Neural crest cell (in vitro differentiated cells): ENCODE measurements around the gene DOCK4. TPM values are rescaled to one million over a fixed set of nuclear protein-coding genes. Genes with fewer than 3 reads are reported as not detected.

ENCODE experiments used
- DNase-seq: peaks from one replicate; pipeline ENCODE4 v3.0.0; 2021; ENCODE audit warnings: low read depth, mixed read lengths, low spot score
- H3K27ac Mint-ChIP-seq: one replicate; pipeline ENCODE4 v1.8.0; 2021; ENCODE audit warnings: mild to moderate bottlenecking, mixed read lengths; ENCODE audit not compliant: unreplicated experiment
- H3K27me3 Mint-ChIP-seq: 2 replicates; pipeline ENCODE4 v1.8.0; 2021; ENCODE audit warnings: low read depth, mild to moderate bottlenecking, mixed read lengths
- H3K36me3 Mint-ChIP-seq: 2 replicates; pipeline ENCODE4 v1.8.0; 2021; ENCODE audit warnings: low read depth, mild to moderate bottlenecking, mixed read lengths
- H3K4me1 Mint-ChIP-seq: 2 replicates; pipeline ENCODE4 v1.8.0; 2021; ENCODE audit warnings: mixed read lengths
- H3K4me3 Mint-ChIP-seq: one replicate; pipeline ENCODE4 v1.8.0; 2021; ENCODE audit warnings: mild to moderate bottlenecking, mixed read lengths
- H3K9me3 Mint-ChIP-seq: 2 replicates; pipeline ENCODE4 v1.8.0; 2021; ENCODE audit warnings: mixed read lengths
- total RNA-seq: library from RNA; stranded (reverse); gene quantifications from 2 replicates; pipeline ENCODE4 v1.2.1, GENCODE V29; 2021
- TF ChIP-seq, protein P1 (sequence below): fragments of 200-600 bp; sonication (generic); conservative IDR thresholded peaks from 2 replicates; pipeline ENCODE4 v1.5.0; 2021; ENCODE audit warnings: antibody characterized with exemption, mild to moderate bottlenecking

The DOCK4 gene
- total RNA-seq, 1 donor from 2014 or later = 15.3 TPM

DNA sequence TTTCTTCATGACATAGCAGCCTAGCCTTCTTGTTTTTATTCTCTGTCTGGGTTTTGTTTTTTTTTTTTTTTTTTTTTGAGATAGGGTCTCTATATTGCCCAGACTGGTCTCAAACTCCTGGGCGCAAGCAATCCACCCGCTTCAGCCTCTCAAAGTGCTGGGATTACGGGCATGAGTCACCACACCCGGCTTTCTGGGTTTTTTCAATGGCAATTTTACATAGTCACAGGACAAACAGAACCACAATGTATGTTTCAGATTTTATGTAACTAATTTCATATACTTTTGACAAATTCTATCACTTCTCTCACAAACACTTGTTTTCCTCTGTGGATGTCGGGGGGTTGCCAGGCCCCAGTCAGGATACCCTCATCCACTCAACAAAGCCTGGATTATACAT, 16.5 kb downstream of the DOCK4 start:
- Mint-ChIP-seq H3K27me3 (no peaks in the 10 kb centered on the region), H3K36me3 (no peaks in the 10 kb centered on the region), H3K9me3 (no peaks in the 10 kb centered on the region), H3K4me1 (peaks cover 15% of the 10 kb centered on the region), H3K4me3 (no peak overlapping the region), H3K27ac (peak overlapping the region; percentile 69)
- TF ChIP-seq, protein P1, sequence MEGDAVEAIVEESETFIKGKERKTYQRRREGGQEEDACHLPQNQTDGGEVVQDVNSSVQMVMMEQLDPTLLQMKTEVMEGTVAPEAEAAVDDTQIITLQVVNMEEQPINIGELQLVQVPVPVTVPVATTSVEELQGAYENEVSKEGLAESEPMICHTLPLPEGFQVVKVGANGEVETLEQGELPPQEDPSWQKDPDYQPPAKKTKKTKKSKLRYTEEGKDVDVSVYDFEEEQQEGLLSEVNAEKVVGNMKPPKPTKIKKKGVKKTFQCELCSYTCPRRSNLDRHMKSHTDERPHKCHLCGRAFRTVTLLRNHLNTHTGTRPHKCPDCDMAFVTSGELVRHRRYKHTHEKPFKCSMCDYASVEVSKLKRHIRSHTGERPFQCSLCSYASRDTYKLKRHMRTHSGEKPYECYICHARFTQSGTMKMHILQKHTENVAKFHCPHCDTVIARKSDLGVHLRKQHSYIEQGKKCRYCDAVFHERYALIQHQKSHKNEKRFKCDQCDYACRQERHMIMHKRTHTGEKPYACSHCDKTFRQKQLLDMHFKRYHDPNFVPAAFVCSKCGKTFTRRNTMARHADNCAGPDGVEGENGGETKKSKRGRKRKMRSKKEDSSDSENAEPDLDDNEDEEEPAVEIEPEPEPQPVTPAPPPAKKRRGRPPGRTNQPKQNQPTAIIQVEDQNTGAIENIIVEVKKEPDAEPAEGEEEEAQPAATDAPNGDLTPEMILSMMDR = no peak
- DNase-seq = no peak

DNA sequence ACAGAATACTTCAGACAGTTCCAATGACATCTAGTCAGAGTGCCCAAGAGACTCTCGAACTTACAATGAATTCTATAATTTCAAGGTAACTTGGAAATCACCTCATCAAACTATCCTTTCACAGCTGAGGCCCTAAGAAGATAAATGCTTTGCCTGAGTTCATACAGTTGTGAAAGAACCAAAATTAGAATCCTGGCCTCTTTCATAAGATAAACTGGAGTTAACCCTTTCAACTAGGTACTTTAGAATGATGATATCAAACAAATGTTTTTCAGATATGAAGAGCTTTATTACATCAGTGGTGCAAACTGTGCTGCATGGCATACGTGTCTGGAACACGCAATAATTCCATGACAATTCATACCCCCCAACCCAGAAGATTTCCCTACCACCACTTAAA, 17.9 kb downstream of the DOCK4 start:
- Mint-ChIP-seq H3K9me3 (no peaks in the 10 kb centered on the region), H3K27me3 (no peaks in the 10 kb centered on the region), H3K27ac (no peak overlapping the region), H3K4me1 (peaks cover 27% of the 10 kb centered on the region), H3K4me3 (no peak overlapping the region), H3K36me3 (no peaks in the 10 kb centered on the region)
- TF ChIP-seq, protein P1 = no peak
- no peak for DNase-seq

DNA sequence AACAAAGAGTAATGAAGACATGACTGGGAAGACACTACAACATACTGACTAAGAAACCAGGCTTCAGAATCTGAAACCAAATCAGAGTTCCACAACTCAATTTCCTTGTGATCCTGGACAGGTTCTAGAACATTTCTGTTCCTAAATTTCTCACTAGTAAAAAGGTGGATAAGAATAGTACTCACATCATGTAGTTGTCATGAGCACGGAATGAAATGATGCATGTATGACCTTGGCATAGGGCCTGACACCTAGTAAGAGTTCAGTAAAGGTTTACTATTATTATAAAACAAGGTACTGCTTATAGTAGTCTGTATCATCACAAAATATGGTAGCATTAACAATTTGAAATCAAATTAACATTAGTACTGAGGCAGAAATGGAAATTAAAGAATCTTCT, 19.9 kb downstream of the DOCK4 start:
- no peak overlapping the region for H3K27ac Mint-ChIP-seq
- peaks cover 42% of the 10 kb centered on the region for H3K4me1 Mint-ChIP-seq
- no peaks in the 10 kb centered on the region for H3K27me3 Mint-ChIP-seq
- TF ChIP-seq, protein P1 = no peak
- DNase-seq = no peak
- no peaks in the 10 kb centered on the region for H3K9me3 Mint-ChIP-seq
- no peak overlapping the region for H3K4me3 Mint-ChIP-seq
- H3K36me3 Mint-ChIP-seq = no peaks in the 10 kb centered on the region

DNA sequence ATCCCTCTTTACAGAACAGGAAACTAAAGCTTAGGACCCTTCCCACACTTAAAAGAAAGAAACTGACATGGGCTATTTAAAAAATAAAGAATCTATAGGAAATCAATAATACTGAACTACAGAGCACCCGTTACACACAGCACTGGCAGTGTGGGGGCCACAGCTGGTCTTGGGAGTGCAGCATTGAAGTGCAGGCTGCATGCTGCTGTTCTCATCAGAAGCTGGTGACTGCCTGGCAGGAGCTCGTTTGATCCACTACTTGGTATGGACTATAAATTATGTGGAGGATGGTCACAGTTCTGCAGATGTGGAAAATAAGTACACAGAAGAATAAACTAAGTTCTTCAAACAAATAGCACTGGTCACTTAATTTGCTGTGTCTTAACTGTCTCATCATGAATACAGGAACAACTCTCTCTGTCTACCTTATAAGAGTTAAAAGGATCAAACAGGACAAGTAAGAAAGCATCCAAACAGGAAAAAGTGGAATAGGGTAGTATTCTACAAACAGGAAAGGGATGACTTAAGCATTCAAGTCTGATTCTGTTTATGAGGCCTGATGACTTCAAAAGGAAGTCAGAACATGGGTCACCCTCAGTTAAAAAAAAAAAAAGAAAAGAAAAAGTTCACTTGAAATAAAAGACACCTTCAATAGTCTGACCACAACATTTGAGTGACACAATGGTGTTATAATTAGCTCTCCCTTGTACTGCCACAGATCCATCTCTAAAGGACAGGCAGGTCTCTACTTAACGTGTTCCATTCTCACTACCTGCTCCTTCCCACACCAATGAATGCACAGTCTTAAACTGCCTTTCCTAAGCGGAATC, 21.0 kb downstream of the DOCK4 start:
- peaks cover 47% of the 10 kb centered on the region for H3K4me1 Mint-ChIP-seq
- H3K4me3 Mint-ChIP-seq = no peak overlapping the region
- TF ChIP-seq, protein P1 = no peak
- H3K27ac Mint-ChIP-seq = peak overlapping the region; percentile 30
- no peaks in the 10 kb centered on the region for H3K27me3 Mint-ChIP-seq
- H3K9me3 Mint-ChIP-seq = no peaks in the 10 kb centered on the region
- DNase-seq = no peak
- no peaks in the 10 kb centered on the region for H3K36me3 Mint-ChIP-seq

DNA sequence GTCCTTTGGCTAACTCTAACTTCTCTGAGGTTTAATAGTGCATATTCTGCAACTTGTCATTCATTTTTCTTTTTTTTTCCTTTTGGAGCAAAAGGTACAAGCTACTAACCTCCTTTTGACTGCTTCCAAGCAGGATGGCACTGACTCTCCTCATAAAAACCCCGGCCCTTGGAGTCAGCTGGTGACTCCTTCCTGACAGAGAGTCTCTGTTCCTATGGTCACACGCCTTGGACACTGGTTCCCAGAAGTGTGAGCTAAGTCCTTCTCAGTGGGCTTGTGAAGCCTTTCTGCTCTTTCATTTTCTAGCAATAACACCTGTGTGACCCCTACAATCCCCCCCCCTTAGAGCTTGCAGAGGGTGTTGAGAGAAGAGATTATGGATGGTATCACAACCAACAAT, 21.7 kb downstream of the DOCK4 start:
- no peak overlapping the region for H3K27ac Mint-ChIP-seq
- no peak overlapping the region for H3K4me3 Mint-ChIP-seq
- H3K27me3 Mint-ChIP-seq = no peaks in the 10 kb centered on the region
- peaks cover 50% of the 10 kb centered on the region for H3K4me1 Mint-ChIP-seq
- no peak for DNase-seq
- no peaks in the 10 kb centered on the region for H3K9me3 Mint-ChIP-seq
- TF ChIP-seq, protein P1 = no peak
- H3K36me3 Mint-ChIP-seq = no peaks in the 10 kb centered on the region
